ENCODE data around the gene SPART.

SPART gene, protein sequence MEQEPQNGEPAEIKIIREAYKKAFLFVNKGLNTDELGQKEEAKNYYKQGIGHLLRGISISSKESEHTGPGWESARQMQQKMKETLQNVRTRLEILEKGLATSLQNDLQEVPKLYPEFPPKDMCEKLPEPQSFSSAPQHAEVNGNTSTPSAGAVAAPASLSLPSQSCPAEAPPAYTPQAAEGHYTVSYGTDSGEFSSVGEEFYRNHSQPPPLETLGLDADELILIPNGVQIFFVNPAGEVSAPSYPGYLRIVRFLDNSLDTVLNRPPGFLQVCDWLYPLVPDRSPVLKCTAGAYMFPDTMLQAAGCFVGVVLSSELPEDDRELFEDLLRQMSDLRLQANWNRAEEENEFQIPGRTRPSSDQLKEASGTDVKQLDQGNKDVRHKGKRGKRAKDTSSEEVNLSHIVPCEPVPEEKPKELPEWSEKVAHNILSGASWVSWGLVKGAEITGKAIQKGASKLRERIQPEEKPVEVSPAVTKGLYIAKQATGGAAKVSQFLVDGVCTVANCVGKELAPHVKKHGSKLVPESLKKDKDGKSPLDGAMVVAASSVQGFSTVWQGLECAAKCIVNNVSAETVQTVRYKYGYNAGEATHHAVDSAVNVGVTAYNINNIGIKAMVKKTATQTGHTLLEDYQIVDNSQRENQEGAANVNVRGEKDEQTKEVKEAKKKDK

DNA sequence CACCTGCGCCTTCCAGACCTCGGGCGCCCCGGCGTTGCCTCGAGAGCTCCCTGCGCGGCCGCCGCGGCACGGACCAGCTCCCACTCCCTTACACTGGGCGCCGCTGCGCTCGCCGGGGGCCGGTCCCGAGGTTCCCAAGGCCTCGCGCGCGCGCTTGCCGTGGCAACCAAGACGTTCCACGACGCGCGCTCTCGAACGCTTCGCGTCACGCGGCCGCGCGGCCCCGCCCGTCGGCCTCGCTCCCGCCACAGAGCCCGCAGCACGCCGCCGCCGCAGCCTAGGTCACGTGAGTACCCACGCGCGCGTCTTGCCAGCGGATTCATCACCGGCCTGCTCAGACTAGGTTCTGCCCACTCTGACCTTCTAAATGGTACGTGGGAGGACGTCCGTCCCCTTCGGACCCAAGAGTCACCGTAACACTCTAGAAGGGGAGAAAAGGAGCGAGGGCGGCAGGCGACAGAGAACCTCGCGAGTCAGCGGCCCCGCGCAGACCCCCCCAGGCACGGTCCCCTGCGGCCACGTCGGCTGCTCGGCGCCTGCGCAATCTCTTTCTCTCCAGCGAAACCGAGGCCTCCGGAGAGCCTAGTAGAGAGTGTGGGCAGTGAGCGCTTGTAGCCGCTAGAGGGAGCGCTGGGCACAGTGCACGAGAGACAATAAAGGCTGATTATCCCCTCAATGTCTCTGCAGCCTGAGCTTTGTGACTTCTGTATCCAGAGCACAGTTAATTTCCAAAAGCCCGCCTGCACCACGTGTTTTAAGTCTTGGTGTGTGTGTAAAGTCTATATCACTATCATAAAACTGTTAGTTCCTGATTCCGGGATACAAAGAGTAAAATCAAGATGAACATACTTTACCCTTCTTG, at the start of gene SPART:
Gene SPART (minus strand): TSS at position 173 of the 862 bp plus-strand sequence. CDS start 10,564 bp downstream, outside the sequence.
- TF ChIP-seq POLR2A (IDR thresholded peaks at IDR 0.05; ENCODE audit: low read depth, low read length) = peak; percentile 42
- FAIRE-seq (peak; percentile 89), DNase-seq (ENCODE audit: insufficient read length, low spot score) (peak; percentile 57)

DNA sequence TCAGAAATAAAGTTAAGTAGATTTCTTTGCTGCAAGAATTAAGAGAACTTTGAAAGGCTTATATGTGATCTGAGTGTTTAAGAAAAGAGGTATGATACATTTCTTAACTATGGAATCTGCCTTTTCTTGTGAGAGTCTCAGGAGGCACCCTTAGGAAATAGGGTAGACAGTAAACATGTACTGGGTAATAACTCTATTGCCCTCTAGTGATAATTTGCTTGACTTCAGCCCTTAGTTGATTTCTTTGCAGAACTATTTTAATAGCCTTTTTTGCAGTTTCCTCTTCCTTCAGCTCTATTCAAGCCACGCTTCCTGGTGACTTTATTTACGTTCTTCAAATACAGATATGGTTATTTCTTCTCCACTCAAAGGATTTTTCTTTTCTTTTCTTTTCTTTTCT, 49.1 kb upstream of the SPART start:
- no peak for TF ChIP-seq POLR2A (IDR thresholded peaks at IDR 0.05; ENCODE audit: low read depth, low read length)
- DNase-seq (ENCODE audit: insufficient read length, low spot score) (peak; percentile 3), FAIRE-seq (no peak)

DNA sequence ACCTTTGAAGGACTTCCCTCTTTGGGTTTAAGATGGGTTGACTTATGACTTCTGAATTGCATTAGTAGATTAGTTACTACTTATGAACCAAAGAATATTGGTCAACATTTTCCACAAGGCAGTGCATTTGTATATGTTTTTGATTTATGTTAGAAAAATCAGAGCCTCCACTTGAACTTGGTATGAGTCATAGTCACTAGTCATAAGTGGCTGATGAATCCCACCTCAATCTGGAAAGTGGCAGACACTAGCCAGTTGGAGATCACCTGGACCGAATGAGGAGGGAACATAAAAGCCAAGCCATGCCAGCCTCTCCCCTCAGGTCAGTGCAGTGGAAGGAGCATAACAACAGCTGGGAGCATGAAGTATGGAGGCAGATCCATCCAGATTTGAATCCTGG, 39.3 kb upstream of the SPART start:
- no peak for DNase-seq (ENCODE audit: insufficient read length, low spot score)
- no peak for TF ChIP-seq POLR2A (IDR thresholded peaks at IDR 0.05; ENCODE audit: low read depth, low read length)
- no peak for FAIRE-seq

DNA sequence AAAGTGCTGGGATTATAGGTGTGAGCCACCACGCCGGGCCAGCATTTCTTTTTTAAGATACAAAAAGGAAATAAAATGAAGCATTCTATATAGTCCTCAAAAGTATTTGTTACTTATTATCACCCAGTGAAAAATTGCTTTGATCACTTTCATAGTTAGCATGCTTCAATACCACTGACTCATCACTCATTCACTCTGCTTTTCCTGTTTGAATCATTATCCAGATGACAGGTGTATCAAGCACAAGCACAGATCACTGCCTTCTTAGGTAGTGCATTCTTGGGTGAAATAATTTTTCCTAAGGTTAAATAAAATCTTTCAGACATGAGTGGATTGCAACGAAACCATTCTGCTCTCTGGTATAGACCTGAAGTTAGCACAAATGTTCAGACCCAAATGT, 35.8 kb upstream of the SPART start:
- no peak for TF ChIP-seq POLR2A (IDR thresholded peaks at IDR 0.05; ENCODE audit: low read depth, low read length)
- DNase-seq (ENCODE audit: insufficient read length, low spot score) (no peak), FAIRE-seq (no peak)

DNA sequence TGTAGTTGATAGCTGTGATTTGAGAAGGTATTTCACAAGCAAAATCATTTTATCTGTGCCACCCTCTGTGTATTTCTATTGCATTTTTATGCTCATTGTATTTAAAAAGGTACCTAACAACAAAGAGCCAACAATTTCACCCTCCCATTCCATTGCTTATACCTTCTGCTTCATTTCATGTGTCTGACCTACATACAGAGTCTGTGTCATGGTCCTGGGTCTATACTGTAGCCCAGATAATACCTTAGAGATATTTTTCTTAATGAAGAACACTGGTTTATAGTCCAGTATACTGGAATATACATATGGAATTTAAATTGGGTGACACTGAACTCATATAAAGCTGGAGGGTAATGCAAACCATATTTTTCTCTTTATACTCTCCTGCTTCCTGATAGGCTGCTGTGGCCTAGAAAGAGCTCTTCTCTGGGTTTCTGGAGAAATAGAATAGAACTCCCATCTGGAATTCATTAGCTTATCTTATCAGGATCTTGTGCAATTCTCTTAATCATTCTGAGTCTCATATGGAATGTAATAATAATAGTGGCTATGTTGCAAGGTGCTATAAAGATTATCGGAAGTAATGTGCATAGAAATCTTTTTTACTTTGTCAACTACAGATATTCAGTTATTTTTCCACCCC, 31.8 kb upstream of the SPART start:
- DNase-seq (ENCODE audit: insufficient read length, low spot score) = no peak
- no peak for TF ChIP-seq POLR2A (IDR thresholded peaks at IDR 0.05; ENCODE audit: low read depth, low read length)
- FAIRE-seq = no peak

DNA sequence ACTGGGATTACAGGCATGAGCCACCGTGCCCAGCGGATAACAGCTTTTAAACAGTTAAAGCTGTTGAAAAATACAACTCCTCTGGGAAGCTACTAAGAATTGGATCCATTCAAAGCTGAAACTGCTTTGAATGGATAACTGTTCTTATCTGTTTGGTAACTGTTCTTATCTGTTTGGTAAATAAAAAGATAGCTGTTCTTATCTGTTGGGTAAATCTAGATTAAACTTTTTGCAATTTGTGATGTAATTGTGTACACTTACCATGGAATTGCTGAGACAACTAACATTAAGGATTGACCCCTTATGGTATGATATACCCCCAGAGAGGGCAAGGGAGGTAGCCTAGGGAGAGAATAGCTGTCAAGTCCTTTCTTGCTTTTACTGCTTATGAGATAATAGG, 27.9 kb upstream of the SPART start:
- TF ChIP-seq POLR2A (IDR thresholded peaks at IDR 0.05; ENCODE audit: low read depth, low read length) = no peak
- no peak for DNase-seq (ENCODE audit: insufficient read length, low spot score)
- FAIRE-seq = no peak

DNA sequence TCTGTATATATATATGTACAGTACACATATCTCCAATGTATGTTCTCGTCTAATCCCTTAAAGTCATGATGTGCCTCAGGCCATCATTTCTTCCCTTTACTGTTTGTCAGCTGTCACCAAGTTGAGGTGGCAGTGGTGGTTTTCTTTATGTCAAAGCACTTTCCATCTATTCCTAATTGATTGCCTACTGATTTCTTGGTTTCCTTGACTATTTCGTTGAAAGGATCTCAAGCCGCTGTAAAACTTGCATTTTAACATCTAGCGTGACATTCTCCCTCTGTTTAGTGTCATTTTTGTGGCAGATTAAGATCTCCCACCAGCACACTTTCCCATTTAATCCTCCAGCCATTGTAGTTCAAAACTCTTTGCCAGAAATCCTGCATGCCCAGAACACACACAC, 25.0 kb upstream of the SPART start:
- FAIRE-seq = no peak
- DNase-seq (ENCODE audit: insufficient read length, low spot score) = no peak
- TF ChIP-seq POLR2A (IDR thresholded peaks at IDR 0.05; ENCODE audit: low read depth, low read length) = no peak

DNA sequence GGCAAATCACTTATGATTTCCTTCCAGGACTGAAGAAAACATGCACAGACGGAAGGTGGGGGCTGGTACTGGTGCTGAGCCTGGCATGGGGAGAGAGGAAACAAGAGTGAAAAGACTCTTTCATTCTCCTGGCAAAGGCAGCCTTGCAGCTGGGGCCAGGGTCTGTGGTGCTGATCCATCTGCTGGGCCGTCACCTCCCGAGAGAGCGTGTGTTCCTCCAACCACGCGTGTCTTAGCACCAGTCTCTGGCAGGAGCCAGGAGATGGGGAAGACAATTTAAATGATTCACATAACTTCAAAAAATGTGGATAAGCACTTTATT, 23.9 kb upstream of the SPART start:
- FAIRE-seq = no peak
- DNase-seq (ENCODE audit: insufficient read length, low spot score) = no peak
- TF ChIP-seq POLR2A (IDR thresholded peaks at IDR 0.05; ENCODE audit: low read depth, low read length) = no peak

DNA sequence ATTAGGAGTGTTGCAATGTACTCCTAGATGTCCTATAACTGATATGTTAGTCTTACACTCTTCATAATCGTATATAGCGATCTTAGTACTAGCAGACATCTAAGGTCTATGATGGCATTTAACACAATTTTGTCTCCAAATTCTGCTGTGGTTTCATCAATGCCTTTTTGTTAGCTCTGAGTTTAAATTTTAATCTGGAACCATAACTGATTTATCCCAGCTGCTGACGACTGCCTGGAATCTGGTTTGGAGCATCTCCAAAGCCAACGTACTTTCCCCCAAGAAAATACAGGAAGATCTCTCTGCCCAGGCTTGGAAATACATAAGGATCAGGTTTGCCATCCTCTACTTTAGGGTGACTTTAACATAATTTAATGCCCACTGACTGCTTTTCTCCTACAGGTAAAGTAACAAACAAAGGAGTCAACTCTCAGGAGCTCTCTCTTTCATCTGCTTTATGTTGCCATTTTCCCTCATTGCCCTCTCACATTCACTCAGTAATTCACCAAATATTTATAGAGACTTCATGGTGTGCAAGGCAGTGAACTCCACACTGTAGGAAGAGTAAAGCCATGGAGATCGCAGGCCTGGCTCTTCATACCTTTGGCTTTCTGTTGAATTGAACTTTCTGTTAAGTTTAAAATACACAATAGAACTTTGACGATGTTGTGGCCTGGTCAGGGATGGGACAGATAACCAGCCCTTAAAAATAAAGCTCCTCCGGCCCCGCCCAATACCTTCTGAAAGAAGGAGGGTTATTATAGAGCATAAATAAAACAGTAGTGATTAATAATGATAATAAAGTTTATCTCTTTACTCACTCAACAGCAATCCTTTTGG, 23.3 kb upstream of the SPART start:
- FAIRE-seq (no peak), DNase-seq (ENCODE audit: insufficient read length, low spot score) (no peak)
- TF ChIP-seq POLR2A (IDR thresholded peaks at IDR 0.05; ENCODE audit: low read depth, low read length) = no peak

DNA sequence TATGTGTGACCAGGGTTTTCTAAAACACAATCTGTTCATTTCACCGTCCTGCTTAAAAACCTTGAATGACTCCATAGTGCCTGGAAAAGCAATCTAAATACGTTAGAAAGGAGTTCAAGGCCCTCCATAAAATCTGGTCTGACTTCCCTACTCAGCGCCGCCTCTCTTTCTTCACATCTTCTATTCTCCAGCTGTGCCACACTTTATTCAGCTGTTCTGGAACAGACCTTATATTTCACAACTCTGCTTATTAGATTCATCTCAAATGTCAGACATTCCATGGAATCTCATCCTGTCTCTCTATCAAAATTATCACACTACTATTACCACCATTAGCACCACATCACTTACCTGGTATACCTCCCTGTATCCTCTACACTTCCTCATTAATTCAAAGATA, 19.8 kb upstream of the SPART start:
- DNase-seq (ENCODE audit: insufficient read length, low spot score) (no peak), FAIRE-seq (no peak)
- TF ChIP-seq POLR2A (IDR thresholded peaks at IDR 0.05; ENCODE audit: low read depth, low read length) = no peak

DNA sequence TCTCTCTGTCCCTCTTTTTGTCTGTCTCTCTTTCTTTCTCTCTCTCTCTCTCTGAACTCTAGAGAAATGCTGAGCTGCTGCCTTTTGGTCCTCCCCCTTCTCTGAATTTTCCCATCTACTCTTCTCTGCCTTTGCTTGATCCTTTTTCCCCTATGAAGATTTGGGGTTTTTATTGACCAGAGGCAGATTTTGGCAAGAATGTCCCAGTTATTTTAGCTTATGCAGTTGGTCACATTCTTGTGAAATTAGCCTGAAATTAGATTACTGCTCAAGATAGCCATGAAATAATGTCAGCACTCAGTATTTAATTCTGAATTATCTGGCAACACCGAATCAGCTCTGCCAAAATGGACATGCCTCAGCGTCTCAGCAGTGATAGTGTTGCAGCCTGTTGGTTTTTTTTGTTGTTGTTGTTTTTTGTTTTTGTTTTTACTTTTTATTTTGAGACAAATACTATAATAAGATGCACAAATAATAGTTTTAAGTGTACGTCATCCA, 17.2 kb upstream of the SPART start:
- DNase-seq (ENCODE audit: insufficient read length, low spot score) (no peak), FAIRE-seq (no peak)

DNA sequence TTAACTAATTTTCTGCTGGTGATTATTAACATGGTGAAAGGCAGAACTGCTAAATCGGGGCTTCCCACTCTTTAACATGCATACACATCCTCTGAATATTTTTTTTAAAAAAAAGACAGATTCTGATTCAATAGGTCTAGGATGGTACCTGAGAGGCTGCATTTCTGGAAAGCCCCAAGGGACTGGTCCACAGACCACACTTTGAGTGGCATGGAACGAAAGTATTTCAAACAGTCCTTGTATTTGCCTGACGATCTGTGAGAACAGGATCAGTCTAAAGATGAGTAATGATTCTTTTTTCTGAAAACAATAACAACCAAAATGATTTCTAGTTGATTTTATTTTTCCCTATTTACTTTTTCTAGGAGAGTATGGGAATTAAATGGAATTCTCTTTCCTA, 16.7 kb upstream of the SPART start:
- DNase-seq (ENCODE audit: insufficient read length, low spot score) = no peak
- no peak for TF ChIP-seq POLR2A (IDR thresholded peaks at IDR 0.05; ENCODE audit: low read depth, low read length)
- FAIRE-seq = no peak

More for the DNA sequence above, 17.2 kb upstream of the SPART start:
- no peak for TF ChIP-seq POLR2A (IDR thresholded peaks at IDR 0.05; ENCODE audit: low read depth, low read length)

DNA sequence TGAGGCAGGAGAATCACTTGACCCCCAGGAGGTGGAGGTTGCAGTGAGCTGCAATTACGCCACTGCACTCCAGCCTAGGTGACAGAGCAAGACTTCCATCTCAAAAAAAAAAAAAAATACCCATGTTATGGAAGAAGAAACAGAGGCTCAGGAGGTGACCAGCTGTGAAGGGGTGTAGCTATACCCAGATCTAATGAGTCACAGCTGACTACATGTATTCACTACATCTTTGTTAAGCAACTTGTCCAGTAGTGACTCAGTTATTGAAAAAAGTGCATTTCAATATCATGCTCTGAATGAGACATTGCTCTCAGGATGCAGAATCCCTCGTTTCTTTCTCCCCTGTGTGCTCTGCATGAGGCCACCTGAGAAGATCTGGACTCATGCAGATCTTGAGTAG, 16.1 kb upstream of the SPART start:
- FAIRE-seq (peak; percentile 82), DNase-seq (ENCODE audit: insufficient read length, low spot score) (peak; percentile 34)
- no peak for TF ChIP-seq POLR2A (IDR thresholded peaks at IDR 0.05; ENCODE audit: low read depth, low read length)
